ENCODE results near the gene PCSK4. TPM values are rescaled to one million over a fixed set of nuclear protein-coding genes. Genes with fewer than 3 reads are reported as not detected.
"Not testable (repeated sequence)": the region's sequence is repeated elsewhere in the genome, so short reads cannot be mapped to it uniquely, and the experiment has no call there.

PCSK4 gene
- total and polyA plus RNA-seq, 9 of the 15 experiments (the other 6 are each of a cell fraction or from before 2014, with no cell fraction given) = 0.01 to 9.1 (median 2.1) TPM; not detected in 1

- peak; percentile 58; the same call in 1 of the 2 replicates for TF ChIP-seq ZBTB49 (CRISPR knock-in tag; IDR thresholded peaks at IDR 0.05; ENCODE audit: borderline replicate concordance)
- peak; percentile 48 for TF ChIP-seq POLR2A (conservative IDR thresholded peaks at IDR 0.05)
- peak; percentile 66 for TF ChIP-seq GABPA (tag; conservative IDR thresholded peaks at IDR 0.05; ENCODE audit: low read depth)
- TF ChIP-seq TOE1 (IDR thresholded peaks at IDR 0.05; ENCODE audit: borderline replicate concordance) = peak; percentile 13; the same call in 1 of the 2 replicates
- TF ChIP-seq TOE1, MYC (CRISPR knock-in tag; IDR thresholded peaks at IDR 0.05; ENCODE audit: borderline replicate concordance, low read depth): not testable (repeated sequence)
- TF ChIP-seq CXXC5 (CRISPR knock-in tag; IDR thresholded peaks at IDR 0.05) = peak; percentile 60
- TF ChIP-seq ZC3H4 (CRISPR knock-in tag; IDR thresholded peaks at IDR 0.05; ENCODE audit: borderline replicate concordance) = peak; percentile 84
- peak; percentile 43 for TF ChIP-seq SAP30 (IDR thresholded peaks at IDR 0.05; ENCODE audit: borderline replicate concordance, insufficient read depth, low read depth, low read length, poor library complexity, severe bottlenecking)
- TF ChIP-seq, protein P1, sequence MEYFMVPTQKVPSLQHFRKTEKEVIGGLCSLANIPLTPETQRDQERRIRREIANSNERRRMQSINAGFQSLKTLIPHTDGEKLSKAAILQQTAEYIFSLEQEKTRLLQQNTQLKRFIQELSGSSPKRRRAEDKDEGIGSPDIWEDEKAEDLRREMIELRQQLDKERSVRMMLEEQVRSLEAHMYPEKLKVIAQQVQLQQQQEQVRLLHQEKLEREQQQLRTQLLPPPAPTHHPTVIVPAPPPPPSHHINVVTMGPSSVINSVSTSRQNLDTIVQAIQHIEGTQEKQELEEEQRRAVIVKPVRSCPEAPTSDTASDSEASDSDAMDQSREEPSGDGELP (CRISPR knock-in tag; IDR thresholded peaks at IDR 0.05; ENCODE audit: borderline replicate concordance) = peak; percentile 96
- TF ChIP-seq NKRF (IDR thresholded peaks at IDR 0.05; ENCODE audit: borderline replicate concordance) = peak; percentile 78; the same call in 1 of the 2 replicates
- peak in 1 of 2 experiments; percentile 75; a peak in 2 of 4 replicates for TF ChIP-seq HDAC1 (IDR thresholded peaks at IDR 0.05)
- peak; percentile 41; the same call in 1 of the 2 replicates for TF ChIP-seq ATF7 (IDR thresholded peaks at IDR 0.05)
- TF ChIP-seq MYC (IDR thresholded peaks at IDR 0.05; ENCODE audit: low read depth, low read length) = 0 out of 2 replicates have a peak, but pooled peaks have one; percentile 7
- TF ChIP-seq MAZ (CRISPR knock-in tag; conservative IDR thresholded peaks at IDR 0.05 in 1 of 2, IDR thresholded peaks at IDR 0.05 in 1 of 2) = peak in 1 of 2 experiments; percentile 40; a peak in 2 of 4 replicates
- 0 out of 2 replicates have a peak, but pooled peaks have one; percentile 57 for TF ChIP-seq FOXK1 (CRISPR knock-in tag; IDR thresholded peaks at IDR 0.05; ENCODE audit: borderline replicate concordance)
- TF ChIP-seq, protein P2, sequence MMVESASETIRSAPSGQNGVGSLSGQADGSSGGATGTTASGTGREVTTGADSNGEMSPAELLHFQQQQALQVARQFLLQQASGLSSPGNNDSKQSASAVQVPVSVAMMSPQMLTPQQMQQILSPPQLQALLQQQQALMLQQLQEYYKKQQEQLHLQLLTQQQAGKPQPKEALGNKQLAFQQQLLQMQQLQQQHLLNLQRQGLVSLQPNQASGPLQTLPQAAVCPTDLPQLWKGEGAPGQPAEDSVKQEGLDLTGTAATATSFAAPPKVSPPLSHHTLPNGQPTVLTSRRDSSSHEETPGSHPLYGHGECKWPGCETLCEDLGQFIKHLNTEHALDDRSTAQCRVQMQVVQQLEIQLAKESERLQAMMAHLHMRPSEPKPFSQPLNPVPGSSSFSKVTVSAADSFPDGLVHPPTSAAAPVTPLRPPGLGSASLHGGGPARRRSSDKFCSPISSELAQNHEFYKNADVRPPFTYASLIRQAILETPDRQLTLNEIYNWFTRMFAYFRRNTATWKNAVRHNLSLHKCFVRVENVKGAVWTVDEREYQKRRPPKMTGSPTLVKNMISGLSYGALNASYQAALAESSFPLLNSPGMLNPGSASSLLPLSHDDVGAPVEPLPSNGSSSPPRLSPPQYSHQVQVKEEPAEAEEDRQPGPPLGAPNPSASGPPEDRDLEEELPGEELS (CRISPR knock-in tag; IDR thresholded peaks at IDR 0.05; ENCODE audit: borderline replicate concordance) = peak; percentile 68; the same call in 1 of the 2 replicates
Observed at GRCh38 chr19:1439525-1440417, 50.4 kb downstream of the PCSK4 start (continued).
